ENCODE data around the gene NEGR1.

NEGR1 gene

GRCh38 chr1:71676979-71677925 lies 605.1 kb downstream of the NEGR1 start:
- H3K4me1 ChIP-seq (ENCODE audit: insufficient read depth, low read length) = no peaks in the 10 kb centered on the region
- H3K4me3 ChIP-seq (ENCODE audit: low read length) = no peak overlapping the region
- H3K36me3 ChIP-seq (ENCODE audit: insufficient read depth, low read length) = no peaks in the 10 kb centered on the region
- H3K9me3 ChIP-seq (ENCODE audit: low read length) = no peaks in the 10 kb centered on the region
- H3K27me3 ChIP-seq (ENCODE audit: insufficient read depth, low read length) = no peaks in the 10 kb centered on the region
- no peak overlapping the region for H2AFZ ChIP-seq (ENCODE audit: low read depth, low read length)

DNA sequence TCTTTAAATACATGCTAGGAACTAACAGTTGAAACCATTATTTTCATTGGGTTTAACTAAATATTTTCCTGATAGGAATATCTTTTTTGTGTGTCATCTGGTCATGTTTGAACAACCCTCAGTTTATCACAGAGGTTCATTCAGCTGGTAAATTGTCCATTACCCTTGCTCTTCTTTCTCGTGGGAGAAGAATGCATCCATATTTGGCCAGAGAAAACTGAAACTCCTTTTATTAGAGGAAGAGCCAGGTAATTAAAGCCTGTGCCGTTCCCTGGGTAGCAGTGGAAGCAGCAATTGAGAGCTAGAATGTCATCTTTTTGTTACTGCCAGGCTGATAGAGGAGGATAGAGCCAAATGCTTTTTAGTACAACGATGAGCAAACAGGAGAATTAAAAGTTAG lies 614.3 kb downstream of the NEGR1 start:
- no peak overlapping the region for H3K4me3 ChIP-seq (ENCODE audit: low read length)
- H3K27me3 ChIP-seq (ENCODE audit: insufficient read depth, low read length) = no peaks in the 10 kb centered on the region
- no peaks in the 10 kb centered on the region for H3K9me3 ChIP-seq (ENCODE audit: low read length)
- H2AFZ ChIP-seq (ENCODE audit: low read depth, low read length) = no peak overlapping the region
- no peaks in the 10 kb centered on the region for H3K4me1 ChIP-seq (ENCODE audit: insufficient read depth, low read length)
- H3K36me3 ChIP-seq (ENCODE audit: insufficient read depth, low read length) = no peaks in the 10 kb centered on the region

DNA sequence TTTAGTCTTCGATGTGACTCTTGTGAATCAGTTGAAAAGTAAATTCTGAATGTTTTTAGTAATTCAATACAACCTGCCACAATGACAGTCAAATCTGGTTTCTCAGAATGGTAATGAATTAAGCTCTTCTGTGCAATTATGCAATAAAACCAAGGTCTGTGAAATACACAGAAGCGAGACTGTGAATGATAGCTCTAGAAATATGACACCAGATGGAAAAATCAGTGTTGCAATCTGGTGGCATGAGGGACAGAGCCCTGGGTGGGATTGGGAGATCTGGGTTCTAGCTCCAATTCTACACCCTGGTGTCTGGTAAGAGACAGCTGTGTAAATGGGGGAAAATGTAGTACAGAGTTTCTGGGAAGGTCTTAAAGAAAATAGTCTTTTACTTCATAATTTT lies 615.1 kb downstream of the NEGR1 start:
- Histone ChIP-seq H3K4me1 (ENCODE audit: insufficient read depth, low read length) (no peaks in the 10 kb centered on the region), H3K9me3 (ENCODE audit: low read length) (no peaks in the 10 kb centered on the region), H2AFZ (ENCODE audit: low read depth, low read length) (no peak overlapping the region), H3K4me3 (ENCODE audit: low read length) (no peak overlapping the region), H3K36me3 (ENCODE audit: insufficient read depth, low read length) (no peaks in the 10 kb centered on the region), H3K27me3 (ENCODE audit: insufficient read depth, low read length) (no peaks in the 10 kb centered on the region)

DNA sequence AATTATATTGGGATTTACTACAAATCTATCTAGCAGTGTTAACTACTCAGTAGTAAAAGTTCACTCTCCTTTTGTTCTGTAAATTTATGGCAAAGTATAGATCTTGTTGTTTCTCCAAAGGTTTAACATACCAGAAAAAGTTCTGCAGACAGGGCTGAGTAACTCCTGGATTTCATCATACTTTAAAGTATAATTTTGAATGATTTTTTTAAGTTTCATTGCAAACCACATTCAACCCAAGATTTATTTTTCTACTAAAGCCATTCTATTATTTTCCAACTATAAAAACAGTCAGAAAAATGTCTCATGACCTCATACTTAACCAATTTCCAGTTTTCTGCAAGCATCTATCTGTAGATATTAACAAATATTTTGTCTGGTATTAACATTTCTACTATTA lies 615.7 kb downstream of the NEGR1 start:
- no peak overlapping the region for H3K4me3 ChIP-seq (ENCODE audit: low read length)

GRCh38 chr1:71660411-71660810 lies 621.9 kb downstream of the NEGR1 start:
- no peaks in the 10 kb centered on the region for H3K4me1 ChIP-seq (ENCODE audit: insufficient read depth, low read length)
- no peaks in the 10 kb centered on the region for H3K36me3 ChIP-seq (ENCODE audit: insufficient read depth, low read length)
- H2AFZ ChIP-seq (ENCODE audit: low read depth, low read length) = no peak overlapping the region
- H3K9me3 ChIP-seq (ENCODE audit: low read length) = no peaks in the 10 kb centered on the region
- H3K4me3 ChIP-seq (ENCODE audit: low read length) = no peak overlapping the region
- no peaks in the 10 kb centered on the region for H3K27me3 ChIP-seq (ENCODE audit: insufficient read depth, low read length)

More for the DNA sequence above, 615.7 kb downstream of the NEGR1 start:
- Histone ChIP-seq H3K27me3 (ENCODE audit: insufficient read depth, low read length) (no peaks in the 10 kb centered on the region), H3K36me3 (ENCODE audit: insufficient read depth, low read length) (no peaks in the 10 kb centered on the region), H3K9me3 (ENCODE audit: low read length) (no peaks in the 10 kb centered on the region), H3K4me1 (ENCODE audit: insufficient read depth, low read length) (no peaks in the 10 kb centered on the region), H2AFZ (ENCODE audit: low read depth, low read length) (no peak overlapping the region)

DNA sequence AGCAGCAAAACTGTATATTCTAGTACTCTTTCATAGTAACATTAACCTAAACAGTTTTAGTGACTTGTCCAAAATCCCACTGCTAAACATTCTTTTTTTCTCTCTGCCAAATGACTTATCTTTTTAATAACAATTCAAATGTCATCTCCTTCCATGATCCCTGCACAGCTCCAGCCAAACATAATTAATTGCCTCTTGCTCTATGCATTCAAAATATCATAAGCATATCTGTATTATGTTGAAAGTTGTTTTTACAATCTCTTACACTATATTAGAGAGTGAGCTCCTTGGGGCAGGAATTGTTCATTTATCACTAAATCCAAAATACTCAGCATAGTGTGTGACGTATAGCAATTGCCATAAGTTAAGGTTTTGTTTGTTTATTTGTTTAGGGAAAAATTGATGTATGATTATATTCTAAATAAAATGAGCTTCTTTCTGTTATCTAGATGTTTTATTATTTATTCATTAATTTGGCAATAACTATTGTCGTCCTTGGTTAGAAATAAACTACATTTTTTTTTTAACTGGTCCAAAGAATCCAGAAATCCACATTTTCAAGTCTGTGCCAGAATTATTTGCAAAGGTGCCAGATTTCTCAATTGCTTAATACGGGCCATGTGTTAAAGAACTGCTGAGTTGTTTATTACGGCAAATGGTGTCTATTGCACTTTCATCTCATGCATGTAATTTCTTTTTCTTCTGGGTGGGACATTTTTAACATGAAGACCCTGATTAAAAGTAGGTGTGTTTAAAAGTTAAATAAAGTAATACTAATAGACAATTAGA lies 624.3 kb downstream of the NEGR1 start:
- Histone ChIP-seq H2AFZ (ENCODE audit: low read depth, low read length) (no peak overlapping the region), H3K9me3 (ENCODE audit: low read length) (no peaks in the 10 kb centered on the region), H3K27me3 (ENCODE audit: insufficient read depth, low read length) (no peaks in the 10 kb centered on the region), H3K36me3 (ENCODE audit: insufficient read depth, low read length) (no peaks in the 10 kb centered on the region), H3K4me3 (ENCODE audit: low read length) (no peak overlapping the region), H3K4me1 (ENCODE audit: insufficient read depth, low read length) (no peaks in the 10 kb centered on the region)

GRCh38 chr1:71656902-71657301 lies 625.4 kb downstream of the NEGR1 start:
- no peak overlapping the region for H2AFZ ChIP-seq (ENCODE audit: low read depth, low read length)
- H3K9me3 ChIP-seq (ENCODE audit: low read length) = no peaks in the 10 kb centered on the region
- no peaks in the 10 kb centered on the region for H3K27me3 ChIP-seq (ENCODE audit: insufficient read depth, low read length)
- no peaks in the 10 kb centered on the region for H3K36me3 ChIP-seq (ENCODE audit: insufficient read depth, low read length)
- no peaks in the 10 kb centered on the region for H3K4me1 ChIP-seq (ENCODE audit: insufficient read depth, low read length)
- H3K4me3 ChIP-seq (ENCODE audit: low read length) = no peak overlapping the region

DNA sequence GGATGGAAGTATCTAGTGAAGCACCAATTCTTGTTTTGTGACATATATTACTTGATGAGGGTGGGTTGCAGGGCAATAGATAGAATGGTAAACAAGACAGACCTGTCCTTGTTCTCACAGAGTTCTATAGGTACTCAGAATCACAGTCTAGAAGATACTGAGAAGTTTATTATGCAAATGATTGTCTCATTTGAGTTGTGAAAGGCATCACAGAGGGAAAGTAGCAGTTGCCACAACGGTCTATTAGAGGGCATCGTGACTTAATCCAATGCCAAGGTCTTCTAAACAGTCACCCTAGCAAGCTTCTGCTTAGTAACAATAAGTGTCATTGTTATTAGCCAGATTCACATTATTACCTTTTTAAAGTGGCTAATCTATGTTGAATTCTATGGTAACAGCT lies 626.7 kb downstream of the NEGR1 start:
- Histone ChIP-seq H3K4me1 (ENCODE audit: insufficient read depth, low read length) (no peaks in the 10 kb centered on the region), H3K36me3 (ENCODE audit: insufficient read depth, low read length) (no peaks in the 10 kb centered on the region), H3K4me3 (ENCODE audit: low read length) (no peak overlapping the region), H3K27me3 (ENCODE audit: insufficient read depth, low read length) (no peaks in the 10 kb centered on the region), H3K9me3 (ENCODE audit: low read length) (no peaks in the 10 kb centered on the region), H2AFZ (ENCODE audit: low read depth, low read length) (no peak overlapping the region)

GRCh38 chr1:71653952-71654351 lies 628.4 kb downstream of the NEGR1 start:
- H3K4me3 ChIP-seq (ENCODE audit: low read length) = no peak overlapping the region
- no peaks in the 10 kb centered on the region for H3K27me3 ChIP-seq (ENCODE audit: insufficient read depth, low read length)
- H3K4me1 ChIP-seq (ENCODE audit: insufficient read depth, low read length) = no peaks in the 10 kb centered on the region
- no peak overlapping the region for H2AFZ ChIP-seq (ENCODE audit: low read depth, low read length)
- H3K9me3 ChIP-seq (ENCODE audit: low read length) = no peaks in the 10 kb centered on the region
- no peaks in the 10 kb centered on the region for H3K36me3 ChIP-seq (ENCODE audit: insufficient read depth, low read length)

DNA sequence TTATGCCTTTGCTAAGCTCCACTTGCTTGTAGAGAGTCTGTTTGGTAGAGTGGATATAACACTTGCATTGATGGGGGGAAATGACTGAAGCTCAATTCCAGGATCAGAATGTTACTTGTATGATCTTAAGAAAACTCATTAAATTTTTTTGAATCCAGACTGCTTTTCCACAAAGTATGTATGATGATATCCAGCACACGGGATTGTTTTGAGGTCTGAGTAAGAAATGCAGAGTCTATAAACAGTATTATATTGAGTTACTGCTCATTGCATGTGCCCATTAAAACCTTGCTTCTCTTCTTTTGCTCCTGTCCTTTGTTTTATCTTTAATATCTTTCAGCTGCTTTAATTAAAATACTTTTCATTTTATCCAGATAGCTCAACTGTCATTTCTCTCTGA lies 631.1 kb downstream of the NEGR1 start:
- no peak overlapping the region for H3K4me3 ChIP-seq (ENCODE audit: low read length)
- no peak overlapping the region for H2AFZ ChIP-seq (ENCODE audit: low read depth, low read length)
- H3K9me3 ChIP-seq (ENCODE audit: low read length) = no peaks in the 10 kb centered on the region
- H3K4me1 ChIP-seq (ENCODE audit: insufficient read depth, low read length) = no peaks in the 10 kb centered on the region
- H3K27me3 ChIP-seq (ENCODE audit: insufficient read depth, low read length) = no peaks in the 10 kb centered on the region
- no peaks in the 10 kb centered on the region for H3K36me3 ChIP-seq (ENCODE audit: insufficient read depth, low read length)

- no peaks in the 10 kb centered on the region for H3K27me3 ChIP-seq (ENCODE audit: insufficient read depth, low read length)
- H3K4me1 ChIP-seq (ENCODE audit: insufficient read depth, low read length) = no peaks in the 10 kb centered on the region
- H3K36me3 ChIP-seq (ENCODE audit: insufficient read depth, low read length) = no peaks in the 10 kb centered on the region
- no peak overlapping the region for H3K4me3 ChIP-seq (ENCODE audit: low read length)
- H3K9me3 ChIP-seq (ENCODE audit: low read length) = no peaks in the 10 kb centered on the region
- no peak overlapping the region for H2AFZ ChIP-seq (ENCODE audit: low read depth, low read length)
Observed at GRCh38 chr1:71650119-71650518, 632.2 kb downstream of the NEGR1 start.

- Histone ChIP-seq H2AFZ (ENCODE audit: low read depth, low read length) (no peak overlapping the region), H3K36me3 (ENCODE audit: insufficient read depth, low read length) (no peaks in the 10 kb centered on the region), H3K4me1 (ENCODE audit: insufficient read depth, low read length) (no peaks in the 10 kb centered on the region), H3K9me3 (ENCODE audit: low read length) (no peaks in the 10 kb centered on the region), H3K4me3 (ENCODE audit: low read length) (no peak overlapping the region), H3K27me3 (ENCODE audit: insufficient read depth, low read length) (no peaks in the 10 kb centered on the region)
Observed at GRCh38 chr1:71649608-71650007, 632.7 kb downstream of the NEGR1 start.

DNA sequence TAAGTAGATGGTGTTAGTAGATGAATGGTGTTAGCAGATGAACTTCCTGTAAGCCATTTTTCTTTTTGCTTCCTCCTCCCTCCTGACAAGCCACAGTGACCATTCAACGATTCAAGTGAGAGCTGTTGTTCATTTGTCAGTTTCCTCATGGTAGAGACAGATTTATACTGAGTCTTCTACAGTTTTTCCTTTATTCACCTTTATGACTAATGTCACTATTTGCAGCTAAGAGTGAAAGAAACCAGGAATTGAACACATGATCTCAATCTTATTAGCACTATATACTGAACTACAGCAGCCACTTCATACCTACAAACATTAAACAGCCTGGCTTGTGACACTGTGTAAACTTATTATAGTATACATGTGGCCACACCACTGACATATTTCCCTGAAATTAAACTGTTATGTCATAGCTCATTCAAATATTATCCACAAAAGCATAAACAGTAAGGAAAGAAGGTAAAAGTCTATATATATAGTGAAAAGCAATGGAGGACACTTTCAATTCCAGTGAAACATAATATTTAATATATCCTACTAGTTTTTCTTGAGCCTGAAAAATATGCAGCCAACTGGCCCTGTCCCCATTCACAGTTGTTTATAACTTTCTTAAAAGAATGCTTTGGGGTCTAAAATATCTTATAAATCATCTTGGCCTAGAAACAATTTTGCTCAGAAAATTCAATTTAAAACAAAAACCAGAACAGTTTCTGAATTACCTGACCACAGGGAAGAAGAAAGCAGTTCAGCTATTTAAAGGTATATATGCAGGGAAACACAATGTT lies 634.6 kb downstream of the NEGR1 start:
- Histone ChIP-seq H3K4me1 (ENCODE audit: insufficient read depth, low read length) (no peaks in the 10 kb centered on the region), H3K4me3 (ENCODE audit: low read length) (no peak overlapping the region), H3K27me3 (ENCODE audit: insufficient read depth, low read length) (no peaks in the 10 kb centered on the region), H3K9me3 (ENCODE audit: low read length) (no peaks in the 10 kb centered on the region), H3K36me3 (ENCODE audit: insufficient read depth, low read length) (no peaks in the 10 kb centered on the region), H2AFZ (ENCODE audit: low read depth, low read length) (no peak overlapping the region)
